Gastroesophageal sphincter (tissue), 4 donors: ENCODE results near the gene MAGEA9B. TPM values are rescaled to one million over a fixed set of nuclear protein-coding genes. Genes with fewer than 3 reads are reported as not detected.
A peak's percentile ranks its signal among the peaks of the same experiment; 100 is the strongest.
"Not testable (repeated sequence)": the region's sequence is repeated elsewhere in the genome, so short reads cannot be mapped to it uniquely, and the experiment has no call there.

Source experiments
- ATAC-seq: fragments of 150-250 bp; one replicate; pipeline ENCODE4 v1.9.1; 2016; ENCODE audit warnings: mild to moderate bottlenecking, moderate library complexity
- H3K27ac ChIP-seq, 4 donors: fragments of 200-600 bp; sonication (generic) in 3 of 4; 1 replicate in 3 of 4; 2 replicates in 1 of 4; pipeline ENCODE4 v1.5.1; 2016 to 2019
- H3K27me3 ChIP-seq: fragments of 200-600 bp; sonication (generic); one replicate; pipeline ENCODE4 v1.5.1; 2019
- H3K36me3 ChIP-seq, 2 donors: fragments of 200-600 bp; sonication (generic); one replicate each; pipeline ENCODE4 v1.5.1; 2019; ENCODE audit warnings: control low read depth in 1 of 2
- H3K4me1 ChIP-seq, 3 donors: fragments of 200-600 bp; sonication (generic); 1 replicate in 2 of 3; 2 replicates in 1 of 3; pipeline ENCODE4 v1.5.1; 2016 to 2019; ENCODE audit warnings: control low read depth in 2 of 3
- H3K4me3 ChIP-seq, 2 donors: fragments of 200-600 bp; sonication (generic); one replicate each; pipeline ENCODE4 v1.5.1; 2019; ENCODE audit warnings: mild to moderate bottlenecking in 1 of 2, moderate library complexity in 1 of 2
- H3K9me3 ChIP-seq, 3 donors: fragments of 200-600 bp; sonication (generic); one replicate each; pipeline ENCODE4 v1.5.1; 2017 to 2019; ENCODE audit warnings: control low read depth in 2 of 3
- CTCF ChIP-seq, 4 experiments: fragments of 200-600 bp in 2 of 4; fragments of 450-650 bp in 2 of 4; sonication (generic) in 1 of 4; IDR thresholded peaks; one replicate each; pipeline ENCODE4 v1.5.1; 2017 to 2019; ENCODE audit warnings: antibody characterized with exemption in 4 of 4, mild to moderate bottlenecking in 2 of 4, moderate library complexity in 2 of 4
- EP300 ChIP-seq: sonication (generic); formaldehyde crosslinking; IDR thresholded peaks from one replicate; pipeline ENCODE4 v1.6.1; 2017; ENCODE audit warnings: antibody characterized with exemption, mild to moderate bottlenecking
- POLR2A ChIP-seq, 2 donors: fragments of 450-650 bp; IDR thresholded peaks; one replicate each; pipeline ENCODE4 v1.6.1; 2017; ENCODE audit warnings: antibody characterized with exemption in 2 of 2, mild to moderate bottlenecking in 2 of 2, moderate library complexity in 1 of 2
- POLR2AphosphoS5 ChIP-seq: sonication (generic); formaldehyde crosslinking; IDR thresholded peaks from one replicate; pipeline ENCODE4 v1.6.1; 2017; ENCODE audit warnings: antibody characterized with exemption
- WGBS, 2 donors: methylation state at CpG; one replicate each; pipeline ENCODE4 v1.1.5; 2018; ENCODE audit warnings: low coverage in 1 of 2; 5-methylcytosine and 5-hydroxymethylcytosine counted together
- total RNA-seq, 4 donors: library from RNA; depleted of rRNA; stranded (reverse); fragments of >200 nt; gene quantifications; one replicate each; pipeline ENCODE4 v1.1.0, GENCODE V29; 2016

The MAGEA9B gene
- total RNA-seq, 4 donors from 2014 or later, result not detected

DNA sequence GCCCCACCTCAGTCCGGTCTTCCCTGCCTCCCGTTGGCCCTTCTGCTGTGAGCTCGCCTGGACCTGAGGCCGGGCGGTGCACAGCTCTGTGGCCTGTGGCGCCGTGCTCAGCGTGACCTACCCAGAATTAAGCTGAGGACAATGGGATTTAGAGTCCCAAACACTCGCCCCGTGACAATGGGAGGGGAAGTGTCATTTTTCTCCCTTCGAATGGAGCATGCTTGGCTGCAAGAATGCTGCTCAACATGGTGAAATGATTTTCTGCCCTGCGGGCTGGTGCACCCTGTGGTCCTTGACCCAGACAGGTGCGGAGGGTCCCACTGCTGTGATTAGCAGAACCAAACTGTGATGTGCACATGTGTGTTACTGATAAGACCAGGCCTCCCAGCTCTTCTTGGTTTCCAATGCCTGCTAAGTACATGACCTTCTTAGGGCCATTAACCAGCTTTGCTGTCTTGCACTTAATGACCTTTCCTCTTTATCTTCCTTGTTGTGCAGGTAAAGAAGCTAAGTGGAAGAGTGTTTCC, 45.7 kb downstream of the MAGEA9B start:
- Histone ChIP-seq H3K9me3 (no peaks in the 10 kb centered on the region), H3K36me3 (peaks cover 0 to 7% of the 10 kb centered on the region in 2 donors), H3K4me1 (peaks cover 0 to 9% (median 5%) of the 10 kb centered on the region in 3 donors), H3K27ac (peak overlapping the region; percentile 84 to 94 (median 92)), H3K27me3 (no peaks in the 10 kb centered on the region), H3K4me3 (peak overlapping the region; percentile 51 to 64)
- no peak for ATAC-seq
- TF ChIP-seq EP300 (no peak), POLR2AphosphoS5 (no peak), POLR2A (IDR thresholded peaks at IDR 0.05) (no peak), CTCF (IDR thresholded peaks at IDR 0.05) (no peak)
- WGBS, 2 donors, result no CpG with 5 or more reads among the region's 13 CpGs

GRCh38 chrX:149540621-149541520, 46.4 kb downstream of the MAGEA9B start, which contains the start of gene EOLA1:
Gene EOLA1 (plus strand): TSS chrX:149541012. CDS start chrX:149545631, 4,619 bp downstream.
- Histone ChIP-seq H3K4me1 (peaks cover 0 to 9% (median 5%) of the 10 kb centered on the region in 3 donors), H3K27me3 (no peaks in the 10 kb centered on the region), H3K36me3 (peaks cover 0 to 7% of the 10 kb centered on the region in 2 donors), H3K4me3 (peak within 1 kb of the TSS; percentile 51 to 64), H3K27ac (peak within 1 kb of the TSS; percentile 84 to 94 (median 92)), H3K9me3 (no peaks in the 10 kb centered on the region)
- peak; percentile 53 for ATAC-seq
- WGBS, 2 donors, result 51% methylated on average over 29 of the region's 71 CpGs; no CpG with 5 or more reads in 1 of the 2 donors
- TF ChIP-seq EP300, result peak; percentile 67
- TF ChIP-seq POLR2AphosphoS5, result peak; percentile 69
- peak in 1 of 2 donors; percentile 12 for TF ChIP-seq POLR2A (IDR thresholded peaks at IDR 0.05)
- TF ChIP-seq CTCF (IDR thresholded peaks at IDR 0.05), result no peak

GRCh38 chrX:149540131-149540620, 47.1 kb downstream of the MAGEA9B start:
- H3K9me3 ChIP-seq, result no peaks in the 10 kb centered on the region
- peaks cover 0 to 2% of the 10 kb centered on the region in 2 donors for H3K36me3 ChIP-seq
- 0% methylated on average over 3 of the region's 24 CpGs; no CpG with 5 or more reads in 1 of the 2 donors for WGBS, 2 donors
- peak overlapping the region; percentile 84 to 94 (median 92) for H3K27ac ChIP-seq
- peak overlapping the region; percentile 51 to 64 for H3K4me3 ChIP-seq
- TF ChIP-seq POLR2A (IDR thresholded peaks at IDR 0.05), result no peak
- TF ChIP-seq POLR2AphosphoS5, result no peak
- TF ChIP-seq EP300, result no peak
- no peak for TF ChIP-seq CTCF (IDR thresholded peaks at IDR 0.05)
- ATAC-seq, result peak; percentile 58
- peaks cover 0 to 9% (median 5%) of the 10 kb centered on the region in 3 donors for H3K4me1 ChIP-seq
- H3K27me3 ChIP-seq, result no peaks in the 10 kb centered on the region

DNA sequence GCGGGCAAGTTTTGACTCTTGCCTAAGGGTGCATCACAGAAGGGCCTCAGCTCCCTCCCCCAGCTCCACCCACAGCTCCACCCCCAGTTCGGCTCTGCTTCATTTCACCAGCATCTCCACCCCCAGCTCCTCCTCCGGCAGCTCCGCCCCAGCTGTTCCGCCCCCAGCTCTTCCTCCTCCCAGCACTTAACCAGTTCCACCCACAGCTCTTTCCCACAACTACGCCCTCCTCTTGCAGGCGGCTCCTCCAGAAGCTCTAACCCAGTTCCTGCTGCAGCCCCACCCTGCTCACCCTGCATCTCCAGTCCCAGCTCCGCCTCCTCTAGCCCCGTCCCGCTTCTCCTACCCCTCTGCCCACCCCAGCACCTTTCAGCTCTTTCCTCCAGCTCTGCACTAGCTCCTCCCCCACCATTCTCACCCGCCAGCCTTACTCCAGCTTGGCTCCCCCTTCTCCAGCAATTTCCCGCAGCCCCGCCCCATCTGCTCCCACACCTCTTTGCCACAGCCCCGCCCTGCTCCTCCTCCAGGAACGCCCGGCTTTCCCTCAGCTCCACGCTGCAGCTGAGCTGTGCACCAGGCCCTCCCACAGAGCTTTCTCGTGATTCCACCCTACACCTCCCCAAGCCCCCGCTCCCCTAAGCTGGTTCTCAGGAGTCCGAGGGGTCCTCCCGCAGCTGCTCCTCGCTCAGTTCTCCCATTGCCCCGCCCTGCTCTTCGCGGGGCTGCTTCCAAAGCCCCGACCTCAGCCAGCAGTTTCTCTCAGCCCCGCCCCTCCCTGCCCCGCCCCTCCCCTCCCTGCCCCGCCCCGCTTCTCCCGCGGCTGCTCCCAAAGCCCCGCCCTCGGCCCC, 47.8 kb downstream of the MAGEA9B start:
- Histone ChIP-seq H3K9me3 (no peaks in the 10 kb centered on the region), H3K27me3 (no peaks in the 10 kb centered on the region), H3K27ac (peak overlapping the region; percentile 25 to 92 (median 90)), H3K4me3 (peak overlapping the region; percentile 47 to 64), H3K36me3 (peaks cover 0 to 3% of the 10 kb centered on the region in 2 donors), H3K4me1 (peaks cover 0 to 9% (median 5%) of the 10 kb centered on the region in 3 donors)
- ATAC-seq, result peak; percentile 81
- no peak for TF ChIP-seq CTCF (IDR thresholded peaks at IDR 0.05)
- no peak for TF ChIP-seq POLR2A (IDR thresholded peaks at IDR 0.05)
- no peak for TF ChIP-seq EP300
- TF ChIP-seq POLR2AphosphoS5, result peak; percentile 42
- 0 to 35% methylated on average over 6 to 18 of the region's 34 CpGs for WGBS, 2 donors

DNA sequence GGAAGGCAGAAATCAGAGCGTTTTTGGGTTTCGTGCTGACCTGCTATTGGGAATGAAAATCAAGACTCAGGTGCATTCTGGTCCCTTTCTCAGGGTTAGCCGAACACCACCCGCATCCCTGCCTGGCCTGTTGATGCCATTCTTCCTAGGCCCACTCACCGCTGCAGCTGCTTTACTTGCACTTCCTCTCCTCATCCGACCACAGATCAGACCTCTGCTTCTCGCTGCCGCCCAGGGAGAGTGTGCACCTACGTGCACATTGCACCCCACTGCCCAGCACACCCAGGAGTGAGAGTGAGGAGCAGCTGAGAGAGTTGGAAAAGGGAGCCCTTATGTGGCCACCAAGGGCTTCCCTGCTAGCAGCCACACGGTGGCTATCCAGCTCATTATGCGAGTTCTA, 49.8 kb downstream of the MAGEA9B start:
- H3K4me1 ChIP-seq, H3K27me3 ChIP-seq, H3K4me3 ChIP-seq, H3K36me3 ChIP-seq, ATAC-seq, H3K9me3 ChIP-seq, H3K27ac ChIP-seq: not testable (repeated sequence)
- WGBS, 2 donors, result 80% methylated on average over 4 of the region's 11 CpGs; no CpG with 5 or more reads in 1 of the 2 donors

DNA sequence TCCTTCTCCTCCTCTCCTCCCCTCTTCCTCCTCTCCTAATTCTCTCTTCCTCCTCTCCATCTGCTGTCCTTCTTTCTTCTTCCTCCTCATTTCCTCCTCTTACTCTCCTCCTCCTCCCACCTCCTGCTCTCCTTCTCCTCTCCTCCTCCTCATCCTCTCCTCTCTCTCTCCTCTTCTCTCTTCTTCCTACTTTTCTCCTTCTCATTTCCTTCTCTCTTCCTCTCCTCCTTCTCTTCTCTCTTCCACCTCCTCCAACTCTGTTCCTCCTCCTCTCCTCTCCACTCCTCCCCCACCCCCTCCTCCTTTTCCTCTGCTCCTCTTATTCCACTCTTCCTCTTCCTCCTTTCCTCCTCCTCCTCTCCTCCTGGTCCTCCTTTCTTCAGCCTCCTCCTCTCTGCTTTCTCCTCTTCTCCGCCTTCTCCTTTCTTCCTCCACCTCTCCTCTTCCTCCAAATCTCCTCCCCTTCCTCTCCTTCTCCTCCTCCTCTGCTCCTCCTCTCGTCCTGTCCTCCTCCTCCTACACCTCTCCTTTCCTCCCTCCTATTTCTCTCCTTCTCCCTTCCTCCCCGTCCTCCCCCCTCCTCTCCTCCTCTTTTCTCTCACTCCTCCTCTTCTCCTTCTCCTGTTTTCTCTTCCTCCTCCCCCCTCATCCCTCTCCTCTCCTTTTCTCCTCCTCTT, 52.2 kb downstream of the MAGEA9B start:
- WGBS, 2 donors, result 29 to 60% methylated on average over 1 to 2 of the region's 3 CpGs
- H3K27me3 ChIP-seq, H3K36me3 ChIP-seq, H3K27ac ChIP-seq, H3K4me3 ChIP-seq, H3K4me1 ChIP-seq, H3K9me3 ChIP-seq, ATAC-seq: not testable (repeated sequence)

- not testable (repeated sequence) for H3K9me3 ChIP-seq, H3K27me3 ChIP-seq, H3K4me3 ChIP-seq, ATAC-seq, H3K36me3 ChIP-seq, H3K4me1 ChIP-seq, H3K27ac ChIP-seq
- no CpG with 5 or more reads among the region's 11 CpGs for WGBS, 2 donors
Measured at GRCh38 chrX:149533999-149534398, 53.3 kb downstream of the MAGEA9B start.
